Rectal smooth muscle tissue (tissue), 1 donor: ENCODE data around the gene RASEF.

Experiments used
- H3K27ac ChIP-seq: one replicate; pipeline ENCODE4 v1.7.0; 2013; ENCODE audit warnings: low read depth, low read length, inconsistent platforms
- H3K27me3 ChIP-seq: one replicate; pipeline ENCODE4 v1.7.0; 2013; ENCODE audit warnings: low read length; ENCODE audit not compliant: control insufficient read depth, insufficient read depth
- H3K36me3 ChIP-seq: one replicate; pipeline ENCODE4 v1.7.0; 2013; ENCODE audit warnings: low read length; ENCODE audit not compliant: control insufficient read depth, insufficient read depth
- H3K4me1 ChIP-seq: one replicate; pipeline ENCODE4 v1.7.0; 2013; ENCODE audit warnings: low read length; ENCODE audit not compliant: control insufficient read depth, insufficient read depth
- H3K4me3 ChIP-seq: one replicate; pipeline ENCODE4 v1.7.0; 2013; ENCODE audit warnings: low read length
- H3K9ac ChIP-seq: one replicate; pipeline ENCODE4 v1.7.0; 2013; ENCODE audit warnings: low read length

The RASEF gene

DNA sequence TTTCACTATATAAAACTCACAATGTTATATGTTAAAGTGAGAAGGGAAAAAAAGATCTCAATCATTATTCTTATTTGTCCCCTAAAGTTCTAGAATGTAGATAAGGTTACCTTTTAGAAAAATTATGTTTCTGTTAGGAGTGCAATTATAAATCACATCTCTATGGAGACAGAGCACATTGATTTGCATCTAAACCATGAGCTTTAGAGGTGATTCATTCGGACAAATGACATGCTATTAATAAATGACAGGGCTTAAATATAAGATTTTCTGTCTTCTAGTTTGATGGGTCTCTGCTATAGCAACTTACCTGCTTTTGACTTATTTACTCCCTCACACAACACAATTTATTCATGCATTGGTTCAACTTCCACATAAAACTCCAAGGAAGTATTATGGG, 39.8 kb downstream of the RASEF start:
- no peak overlapping the region for H3K9ac ChIP-seq
- no peaks in the 10 kb centered on the region for H3K27me3 ChIP-seq
- no peaks in the 10 kb centered on the region for H3K4me1 ChIP-seq
- no peaks in the 10 kb centered on the region for H3K36me3 ChIP-seq
- H3K27ac ChIP-seq, result no peak overlapping the region
- H3K4me3 ChIP-seq, result no peak overlapping the region

DNA sequence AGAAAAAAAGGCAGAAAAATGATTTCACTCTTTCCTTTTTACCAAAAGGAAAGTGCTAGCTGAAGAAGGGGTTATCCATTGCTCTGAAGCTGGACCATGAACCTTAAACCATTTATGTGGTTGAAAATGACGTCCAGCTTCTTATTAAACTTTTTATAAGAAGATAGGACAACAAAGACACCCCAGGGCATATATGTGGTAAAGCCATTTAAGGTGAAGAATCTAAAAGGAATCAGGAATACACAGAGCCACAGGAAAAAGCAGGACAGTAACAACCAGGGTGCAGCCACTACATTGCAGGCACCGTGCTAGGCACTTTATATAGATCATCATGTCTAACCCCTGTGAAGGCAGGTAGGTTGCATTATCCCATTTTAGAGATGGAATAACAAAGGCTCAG, 42.1 kb downstream of the RASEF start:
- no peak overlapping the region for H3K27ac ChIP-seq
- no peaks in the 10 kb centered on the region for H3K36me3 ChIP-seq
- no peak overlapping the region for H3K9ac ChIP-seq
- no peaks in the 10 kb centered on the region for H3K4me1 ChIP-seq
- no peak overlapping the region for H3K4me3 ChIP-seq
- no peaks in the 10 kb centered on the region for H3K27me3 ChIP-seq

- Histone ChIP-seq H3K4me1 (no peaks in the 10 kb centered on the region), H3K36me3 (no peaks in the 10 kb centered on the region), H3K27me3 (no peaks in the 10 kb centered on the region), H3K4me3 (no peak overlapping the region), H3K27ac (no peak overlapping the region), H3K9ac (no peak overlapping the region)
Observed at GRCh38 chr9:83020327-83020726, 42.6 kb downstream of the RASEF start.

- no peak overlapping the region for H3K4me3 ChIP-seq
- no peaks in the 10 kb centered on the region for H3K36me3 ChIP-seq
- no peaks in the 10 kb centered on the region for H3K27me3 ChIP-seq
- no peak overlapping the region for H3K9ac ChIP-seq
- H3K4me1 ChIP-seq, result no peaks in the 10 kb centered on the region
- H3K27ac ChIP-seq, result no peak overlapping the region
Observed at GRCh38 chr9:83019246-83019645, 43.7 kb downstream of the RASEF start.

- Histone ChIP-seq H3K9ac (no peak overlapping the region), H3K4me3 (no peak overlapping the region), H3K36me3 (no peaks in the 10 kb centered on the region), H3K4me1 (peaks cover 2% of the 10 kb centered on the region), H3K27me3 (no peaks in the 10 kb centered on the region), H3K27ac (no peak overlapping the region)
Observed at GRCh38 chr9:83015897-83016296, 47.0 kb downstream of the RASEF start.

- H3K27ac ChIP-seq, result no peak overlapping the region
- no peak overlapping the region for H3K9ac ChIP-seq
- no peak overlapping the region for H3K4me3 ChIP-seq
- H3K27me3 ChIP-seq, result no peaks in the 10 kb centered on the region
- no peaks in the 10 kb centered on the region for H3K36me3 ChIP-seq
- peaks cover 2% of the 10 kb centered on the region for H3K4me1 ChIP-seq
Observed at GRCh38 chr9:83013867-83014605, 48.9 kb downstream of the RASEF start.

DNA sequence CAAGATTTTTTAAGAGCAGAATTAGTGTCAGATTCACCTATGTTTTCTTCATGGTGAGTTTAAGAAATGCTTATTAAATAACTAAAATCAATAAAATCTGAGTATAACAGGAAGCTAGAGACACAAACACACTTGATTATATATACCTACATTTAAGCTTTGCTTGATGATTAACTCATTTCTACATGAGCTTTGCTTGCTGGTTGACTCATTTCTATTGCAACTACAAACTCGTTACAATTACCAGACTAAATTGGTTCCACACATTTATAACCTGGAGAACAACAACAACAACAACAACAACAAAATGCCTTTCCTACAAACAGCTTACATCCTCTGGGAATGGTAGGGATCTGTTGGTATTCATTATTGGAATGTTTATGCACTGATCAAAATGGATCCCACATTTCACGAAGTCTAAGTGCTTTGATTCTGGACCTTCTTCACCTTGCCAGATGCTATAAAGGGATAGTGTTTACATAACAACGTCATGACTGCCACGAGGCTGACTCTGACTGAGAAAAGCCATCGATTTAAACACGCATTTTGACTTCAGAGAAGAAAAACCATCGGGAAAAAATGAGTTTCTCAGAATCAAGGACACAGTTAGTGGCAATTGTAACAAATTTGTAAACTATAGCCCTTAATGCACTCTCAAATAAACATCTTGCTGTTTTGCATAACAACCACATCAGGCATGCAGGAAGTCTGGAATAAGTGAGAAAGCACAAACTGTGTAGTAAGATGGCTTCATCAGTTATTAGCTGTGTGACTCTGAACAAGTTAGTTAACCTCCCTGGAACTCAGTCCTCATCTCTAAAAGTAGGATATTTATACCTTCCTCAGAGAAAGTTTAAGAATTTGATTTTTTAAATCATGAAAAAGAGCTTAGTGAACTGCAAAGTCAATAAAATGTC, 49.8 kb downstream of the RASEF start:
- Histone ChIP-seq H3K27me3 (no peaks in the 10 kb centered on the region), H3K36me3 (no peaks in the 10 kb centered on the region), H3K27ac (no peak overlapping the region), H3K4me1 (peaks cover 2% of the 10 kb centered on the region), H3K9ac (no peak overlapping the region), H3K4me3 (no peak overlapping the region)

DNA sequence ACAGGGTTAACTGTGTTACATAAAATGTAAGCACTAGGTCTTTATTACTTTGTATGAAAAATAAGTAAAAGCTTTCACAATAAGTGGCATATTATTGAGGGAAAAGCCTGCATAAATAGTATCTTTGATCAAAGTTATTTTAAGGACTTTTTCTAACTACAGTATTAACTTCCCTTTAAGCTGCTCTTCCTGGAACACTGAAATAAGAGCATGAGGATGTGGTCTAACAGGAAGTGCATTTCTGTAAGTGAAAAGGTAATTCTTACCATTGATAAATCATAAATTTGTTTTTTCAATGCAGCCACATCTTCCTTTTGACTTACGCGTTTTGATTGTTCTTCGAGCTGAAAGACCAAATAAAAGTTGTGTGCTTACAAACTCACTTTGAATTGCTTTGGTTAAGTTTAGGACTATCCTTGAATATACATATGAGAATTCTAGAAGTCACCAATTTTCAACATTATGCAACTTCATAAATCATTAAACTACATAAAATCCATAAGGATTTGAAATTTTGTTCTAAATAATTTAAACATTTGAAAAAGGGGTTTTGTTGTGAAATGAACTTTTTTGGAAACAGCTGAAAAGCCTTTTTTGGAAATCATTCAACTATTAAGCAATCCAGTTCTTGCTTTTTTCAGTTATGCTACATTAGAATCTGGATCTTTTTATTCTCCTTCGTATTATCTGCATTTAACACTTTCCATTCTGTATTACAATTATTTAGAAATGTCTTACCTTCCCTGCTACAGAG, 50.6 kb downstream of the RASEF start:
- H3K4me1 ChIP-seq, result peaks cover 2% of the 10 kb centered on the region
- no peak overlapping the region for H3K27ac ChIP-seq
- H3K4me3 ChIP-seq, result no peak overlapping the region

GRCh38 chr9:83011611-83012010, 51.3 kb downstream of the RASEF start:
- Histone ChIP-seq H3K27me3 (no peaks in the 10 kb centered on the region), H3K9ac (no peak overlapping the region), H3K36me3 (no peaks in the 10 kb centered on the region), H3K4me1 (peaks cover 2% of the 10 kb centered on the region), H3K27ac (no peak overlapping the region), H3K4me3 (no peak overlapping the region)

More for the DNA sequence above, 50.6 kb downstream of the RASEF start:
- no peaks in the 10 kb centered on the region for H3K27me3 ChIP-seq
- no peak overlapping the region for H3K9ac ChIP-seq
- no peaks in the 10 kb centered on the region for H3K36me3 ChIP-seq

- H3K4me1 ChIP-seq, result peaks cover 2% of the 10 kb centered on the region
- H3K27me3 ChIP-seq, result no peaks in the 10 kb centered on the region
- no peak overlapping the region for H3K9ac ChIP-seq
- no peak overlapping the region for H3K27ac ChIP-seq
- no peaks in the 10 kb centered on the region for H3K36me3 ChIP-seq
- H3K4me3 ChIP-seq, result no peak overlapping the region
Observed at GRCh38 chr9:83007521-83008300, 55.2 kb downstream of the RASEF start.

- no peak overlapping the region for H3K4me3 ChIP-seq
- no peak overlapping the region for H3K27ac ChIP-seq
Observed at GRCh38 chr9:83006378-83006777, 56.6 kb downstream of the RASEF start.

GRCh38 chr9:83005963-83006362, 57.0 kb downstream of the RASEF start:
- Histone ChIP-seq H3K27ac (no peak overlapping the region), H3K4me3 (no peak overlapping the region), H3K27me3 (no peaks in the 10 kb centered on the region), H3K4me1 (no peaks in the 10 kb centered on the region), H3K9ac (no peak overlapping the region), H3K36me3 (no peaks in the 10 kb centered on the region)

More at GRCh38 chr9:83006378-83006777, 56.6 kb downstream of the RASEF start:
- no peaks in the 10 kb centered on the region for H3K27me3 ChIP-seq
- H3K4me1 ChIP-seq, result no peaks in the 10 kb centered on the region
- H3K36me3 ChIP-seq, result no peaks in the 10 kb centered on the region
- no peak overlapping the region for H3K9ac ChIP-seq
